Activated B cell treated with CpG ODN at 0.5 μM for 24 hours (primary cell): ENCODE measurements around the gene NYNRIN. TPM values are rescaled to one million over a fixed set of nuclear protein-coding genes. Genes with fewer than 3 reads are reported as not detected.

Experiments used
- ATAC-seq: fragments of 200-7000 bp; cut with Tn5 transposase; one replicate; pipeline ENCODE4 v1.10.0; 2021; ENCODE audit warnings: low read depth, mild to moderate bottlenecking, moderate library complexity
- CTCF ChIA-PET: fragments of 350-600 bp; sonication (Branson Sonifier 250); formaldehyde crosslinking; loops from one replicate; lab custom pipeline; 2021; ENCODE audit warnings: antibody characterized with exemption; lab: Charles Lee
- POLR2A ChIA-PET: fragments of 350-600 bp; sonication (Branson Sonifier 250); formaldehyde crosslinking; loops from one replicate; lab custom pipeline; 2021; ENCODE audit warnings: antibody characterized with exemption; lab: Charles Lee
- DNase-seq: peaks from one replicate; pipeline ENCODE4 v3.0.0; 2022
- H3K27ac Mint-ChIP-seq: one replicate; pipeline ENCODE4 v1.8.0; 2020; ENCODE audit warnings: mixed read lengths
- H3K27me3 Mint-ChIP-seq: one replicate; pipeline ENCODE4 v1.8.0; 2021; ENCODE audit warnings: mixed read lengths
- H3K36me3 Mint-ChIP-seq: one replicate; pipeline ENCODE4 v1.8.0; 2021; ENCODE audit warnings: low read depth, mixed read lengths
- H3K4me1 Mint-ChIP-seq: one replicate; pipeline ENCODE4 v1.8.0; 2021; ENCODE audit warnings: mixed read lengths
- H3K4me3 Mint-ChIP-seq: one replicate; pipeline ENCODE4 v1.8.0; 2020; ENCODE audit warnings: mild to moderate bottlenecking, mixed read lengths
- H3K9me3 Mint-ChIP-seq: one replicate; pipeline ENCODE4 v1.8.0; 2020; ENCODE audit warnings: mixed read lengths
- CTCF ChIP-seq: fragments of 200-600 bp; IDR thresholded peaks from one replicate; pipeline ENCODE4 v1.8.0; 2022; ENCODE audit warnings: antibody characterized with exemption, mild to moderate bottlenecking
- intact Hi-C: fragments of 100-400 bp; cut with micrococcal nuclease; formaldehyde crosslinking; loops from one replicate; pipeline ENCODE4 v1.15.1; 2024
- total RNA-seq: library from RNA; stranded (reverse); gene quantifications from 2 replicates; pipeline ENCODE4 v1.2.3, GENCODE V29; 2022

NYNRIN gene
- total RNA-seq, 1 donor from 2014 or later: 0.04 TPM

- DNase-seq (no peak), ATAC-seq (no peak)
- no peak for TF ChIP-seq CTCF
- ChIA-PET POLR2A (interaction anchor here (1.2 kb wide), 1 partner anchor 11 kb away, joined by 3 read pairs; no protein-coding TSS in a partner anchor), CTCF (no interaction called here)
- no peaks in the 10 kb centered on the region for H3K4me1 Mint-ChIP-seq
- no peaks in the 10 kb centered on the region for H3K36me3 Mint-ChIP-seq
- H3K4me3 Mint-ChIP-seq: no peak overlapping the region
- H3K9me3 Mint-ChIP-seq: no peaks in the 10 kb centered on the region
- no peak overlapping the region for H3K27ac Mint-ChIP-seq
- peaks cover 27% of the 10 kb centered on the region for H3K27me3 Mint-ChIP-seq
- intact Hi-C loops: no loop called here
Observed at GRCh38 chr14:24355009-24355408, 43.8 kb upstream of the NYNRIN start.

- H3K4me3 Mint-ChIP-seq: no peak overlapping the region
- H3K27me3 Mint-ChIP-seq: peaks cover 20% of the 10 kb centered on the region
- ChIA-PET POLR2A (no interaction called here), CTCF (no interaction called here)
- DNase-seq (no peak), ATAC-seq (no peak)
- no peak overlapping the region for H3K27ac Mint-ChIP-seq
- no peaks in the 10 kb centered on the region for H3K4me1 Mint-ChIP-seq
- no peak for TF ChIP-seq CTCF
- intact Hi-C loops: no loop called here
- H3K36me3 Mint-ChIP-seq: no peaks in the 10 kb centered on the region
- H3K9me3 Mint-ChIP-seq: no peaks in the 10 kb centered on the region
Observed at GRCh38 chr14:24356208-24356607, 42.6 kb upstream of the NYNRIN start.

GRCh38 chr14:24360281-24360680 lies 38.5 kb upstream of the NYNRIN start:
- DNase-seq (no peak), ATAC-seq (no peak)
- H3K36me3 Mint-ChIP-seq: no peaks in the 10 kb centered on the region
- H3K27ac Mint-ChIP-seq: no peak overlapping the region
- intact Hi-C loops: no loop called here
- peaks cover 6% of the 10 kb centered on the region for H3K27me3 Mint-ChIP-seq
- H3K9me3 Mint-ChIP-seq: no peaks in the 10 kb centered on the region
- H3K4me3 Mint-ChIP-seq: no peak overlapping the region
- ChIA-PET CTCF (interaction anchor here (0.7 to 1.0 kb wide), 2 partner anchors 32 to 71 kb away, joined by 3 read pairs; no protein-coding TSS in a partner anchor), POLR2A (interaction anchor here (0.7 kb wide), 2 partner anchors 46 to 164 kb away, joined by 3 read pairs; no protein-coding TSS in a partner anchor)
- TF ChIP-seq CTCF: no peak
- peaks cover 3% of the 10 kb centered on the region for H3K4me1 Mint-ChIP-seq

- Mint-ChIP-seq H3K27me3 (peaks cover 6% of the 10 kb centered on the region), H3K27ac (no peak overlapping the region), H3K36me3 (no peaks in the 10 kb centered on the region), H3K4me1 (peaks cover 11% of the 10 kb centered on the region), H3K4me3 (no peak overlapping the region), H3K9me3 (no peaks in the 10 kb centered on the region)
- DNase-seq: no peak
- ChIA-PET POLR2A (interaction anchor here (3.7 kb wide), 1 partner anchor 69 kb away, joined by 19 read pairs; the partner anchor contains the start of genes CBLN3 and KHNYN), CTCF (interaction anchor here (0.8 to 3.0 kb wide), 6 partner anchors 27 to 119 kb away, joined by 3 to 16 read pairs (median 4); partner anchors contain the start of genes ADCY4 and TINF2)
- TF ChIP-seq CTCF: no peak
- no peak for ATAC-seq
- intact Hi-C loops: no loop called here
Observed at GRCh38 chr14:24361326-24361725, 37.5 kb upstream of the NYNRIN start.

- POLR2A ChIA-PET: interaction anchor here (3.7 kb wide), 1 partner anchor 68 kb away, joined by 19 read pairs; the partner anchor contains the start of genes CBLN3 and KHNYN
- intact Hi-C loops: no loop called here
Observed at GRCh38 chr14:24362241-24362960, 36.4 kb upstream of the NYNRIN start.

More at GRCh38 chr14:24362241-24362960, 36.4 kb upstream of the NYNRIN start:
- H3K4me1 Mint-ChIP-seq: peaks cover 19% of the 10 kb centered on the region
- DNase-seq: no peak
- H3K27ac Mint-ChIP-seq: no peak overlapping the region
- ATAC-seq: no peak
- H3K9me3 Mint-ChIP-seq: no peaks in the 10 kb centered on the region
- no peaks in the 10 kb centered on the region for H3K36me3 Mint-ChIP-seq
- H3K27me3 Mint-ChIP-seq: peaks cover 6% of the 10 kb centered on the region
- CTCF ChIA-PET: interaction anchor here (1.1 to 3.0 kb wide), 5 partner anchors 29 to 120 kb away, joined by 3 to 16 read pairs (median 4); partner anchors contain the start of genes ADCY4 and TINF2
- no peak for TF ChIP-seq CTCF
- no peak overlapping the region for H3K4me3 Mint-ChIP-seq
